HG02759 (cell line): Measurements from ENCODE around the gene PCBP4.
"Not testable (repeated sequence)": the region's sequence is repeated elsewhere in the genome, so short reads cannot be mapped to it uniquely, and the experiment has no call there.

Experiments used
- ATAC-seq: cut with Tn5 transposase; IDR thresholded peaks from one replicate; pipeline ENCODE4 v1.9.1; 2021; ENCODE audit warnings: mild to moderate bottlenecking, moderate library complexity; ENCODE audit not compliant: unreplicated experiment

The PCBP4 gene

GRCh38 chr3:51928981-51929380, 38.3 kb downstream of the PCBP4 start:
- not testable (repeated sequence) for ATAC-seq

DNA sequence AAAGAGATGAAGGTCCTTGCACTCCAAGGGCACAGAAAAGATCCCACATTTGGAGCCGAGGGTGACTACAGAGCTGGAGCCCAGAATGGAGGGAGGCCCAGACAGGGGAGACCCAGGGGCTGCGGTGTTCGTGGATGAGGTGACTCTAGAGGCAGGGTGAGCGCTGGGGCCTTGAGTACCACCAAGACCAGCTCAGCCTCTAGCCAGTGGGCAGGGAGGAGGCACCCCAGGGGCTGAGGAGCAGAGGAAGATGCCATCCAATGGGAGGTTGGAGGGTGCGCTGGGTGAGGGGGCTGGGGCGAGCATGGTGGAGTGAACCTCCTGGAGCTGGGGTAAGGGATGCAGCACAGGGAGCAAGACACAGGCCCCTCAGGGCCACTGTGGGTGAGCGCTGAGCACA, 38.8 kb downstream of the PCBP4 start:
- no peak for ATAC-seq

GRCh38 chr3:51927061-51927977, 39.9 kb downstream of the PCBP4 start:
- ATAC-seq: no peak

GRCh38 chr3:51921081-51921578, 46.1 kb downstream of the PCBP4 start:
- no peak for ATAC-seq

DNA sequence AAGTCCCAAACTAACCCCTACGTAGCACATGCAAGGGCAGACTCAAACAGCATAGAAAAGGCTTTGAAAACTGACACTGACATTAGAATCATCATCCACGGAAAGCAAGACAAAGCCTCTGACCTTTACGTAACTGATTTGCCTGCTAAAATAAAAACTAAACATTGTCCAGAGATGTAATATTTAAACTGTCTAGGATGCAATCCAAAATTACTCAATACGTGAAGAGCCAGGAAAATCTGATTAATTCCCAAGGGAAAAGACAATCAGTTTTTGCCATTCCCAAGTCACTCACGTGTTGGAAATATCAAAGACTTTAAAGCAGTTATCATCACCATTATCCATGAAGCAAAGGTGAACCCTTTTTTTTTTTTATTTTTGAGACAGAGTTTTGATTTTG, 50.8 kb downstream of the PCBP4 start:
- ATAC-seq: no peak

DNA sequence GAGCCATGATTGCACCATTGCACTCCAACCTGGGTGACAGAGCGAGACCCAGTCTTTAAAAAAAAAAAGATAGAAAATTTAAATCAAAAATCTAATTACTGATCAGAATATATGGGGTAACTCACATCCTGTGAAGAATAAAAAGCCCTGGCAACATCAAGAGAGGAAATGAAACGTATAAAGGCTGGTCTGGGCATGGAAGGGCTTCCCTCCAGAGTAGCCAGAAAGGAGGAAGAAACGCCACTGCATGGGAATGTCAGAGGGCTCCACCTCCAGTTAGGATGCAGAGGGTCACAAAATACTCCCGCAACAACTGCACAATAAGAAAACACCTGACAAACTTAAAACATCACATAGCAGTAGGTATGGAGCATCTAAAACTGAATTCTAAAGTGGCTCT, 59.2 kb downstream of the PCBP4 start:
- no peak for ATAC-seq
